ENCODE results near the gene PSMA7.

Gene PSMA7

DNA sequence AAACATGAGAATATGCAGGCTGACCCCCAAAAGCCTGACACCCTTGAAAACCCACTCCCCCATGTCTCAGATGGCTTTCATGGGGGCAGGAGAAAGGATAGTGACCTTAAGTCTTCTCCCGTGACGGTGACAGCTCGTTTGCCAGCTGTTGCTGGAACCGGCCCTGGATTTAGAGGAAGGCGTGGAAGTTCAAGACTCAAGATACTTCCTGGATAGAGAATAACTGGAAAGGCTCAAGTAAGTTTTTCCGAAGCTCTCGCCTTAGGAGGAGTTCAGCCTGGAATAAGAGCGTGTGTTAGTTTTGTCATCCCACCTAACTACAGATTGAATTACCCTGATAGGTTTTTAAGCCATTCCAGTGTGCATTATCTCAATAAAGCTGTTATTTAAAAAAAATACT is 28.1 kb upstream of the PSMA7 start:
- DNase-seq (ENCODE audit: low spot score): no peak

GRCh38 chr20:62170536-62170935 is 27.3 kb upstream of the PSMA7 start:
- no peak for DNase-seq (ENCODE audit: low spot score)

DNA sequence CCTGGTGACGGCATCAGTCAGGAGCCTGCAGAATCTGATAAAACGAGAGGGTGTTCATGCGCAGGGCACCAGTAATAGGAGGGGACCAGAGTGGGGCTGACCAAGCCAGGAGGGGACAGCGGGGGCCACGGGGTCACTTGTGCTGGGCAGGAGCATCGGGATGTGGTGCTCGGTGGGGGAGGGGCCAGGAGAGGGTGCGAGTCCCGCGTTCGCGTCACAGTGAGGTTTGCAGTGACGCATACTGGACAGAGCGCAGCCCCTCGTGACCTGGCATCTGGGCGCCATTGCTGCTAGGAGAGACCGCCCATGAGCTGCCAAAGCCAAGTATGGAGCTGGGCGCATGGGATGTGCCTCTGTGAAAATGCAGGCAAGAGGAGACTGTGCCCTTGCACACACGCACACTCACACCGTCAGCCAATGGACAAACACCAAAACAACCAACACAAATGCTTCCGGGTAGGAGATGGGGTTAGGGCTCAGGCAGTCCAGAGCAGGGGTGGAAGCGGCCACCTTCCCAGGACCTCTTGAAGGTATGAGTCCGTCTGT is 25.8 kb upstream of the PSMA7 start:
- no peak for DNase-seq (ENCODE audit: low spot score)

DNA sequence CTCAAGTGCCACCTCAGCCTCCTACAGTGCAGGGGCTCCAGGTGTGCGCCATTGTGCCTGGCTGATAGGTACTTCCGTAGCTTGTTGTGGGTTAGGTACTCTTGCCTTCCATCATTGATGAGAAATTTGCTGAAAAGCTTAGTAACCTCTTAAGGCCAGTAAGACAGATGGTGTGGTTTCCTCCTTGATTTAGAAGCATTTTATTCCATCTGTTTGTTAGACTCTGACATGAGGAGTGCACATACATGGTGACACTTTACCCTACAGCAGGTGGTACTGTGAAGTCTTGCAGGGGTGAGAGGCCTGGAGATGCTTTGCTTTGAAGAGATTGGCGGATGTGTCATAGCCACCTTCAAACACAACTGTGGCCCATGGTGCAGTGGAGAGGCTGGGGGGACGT is 24.9 kb upstream of the PSMA7 start:
- DNase-seq (ENCODE audit: low spot score): no peak

GRCh38 chr20:62167474-62167873 is 24.3 kb upstream of the PSMA7 start:
- no peak for DNase-seq (ENCODE audit: low spot score)

GRCh38 chr20:62165762-62166399 is 22.7 kb upstream of the PSMA7 start:
- peak; percentile 93 for DNase-seq (ENCODE audit: low spot score)

DNA sequence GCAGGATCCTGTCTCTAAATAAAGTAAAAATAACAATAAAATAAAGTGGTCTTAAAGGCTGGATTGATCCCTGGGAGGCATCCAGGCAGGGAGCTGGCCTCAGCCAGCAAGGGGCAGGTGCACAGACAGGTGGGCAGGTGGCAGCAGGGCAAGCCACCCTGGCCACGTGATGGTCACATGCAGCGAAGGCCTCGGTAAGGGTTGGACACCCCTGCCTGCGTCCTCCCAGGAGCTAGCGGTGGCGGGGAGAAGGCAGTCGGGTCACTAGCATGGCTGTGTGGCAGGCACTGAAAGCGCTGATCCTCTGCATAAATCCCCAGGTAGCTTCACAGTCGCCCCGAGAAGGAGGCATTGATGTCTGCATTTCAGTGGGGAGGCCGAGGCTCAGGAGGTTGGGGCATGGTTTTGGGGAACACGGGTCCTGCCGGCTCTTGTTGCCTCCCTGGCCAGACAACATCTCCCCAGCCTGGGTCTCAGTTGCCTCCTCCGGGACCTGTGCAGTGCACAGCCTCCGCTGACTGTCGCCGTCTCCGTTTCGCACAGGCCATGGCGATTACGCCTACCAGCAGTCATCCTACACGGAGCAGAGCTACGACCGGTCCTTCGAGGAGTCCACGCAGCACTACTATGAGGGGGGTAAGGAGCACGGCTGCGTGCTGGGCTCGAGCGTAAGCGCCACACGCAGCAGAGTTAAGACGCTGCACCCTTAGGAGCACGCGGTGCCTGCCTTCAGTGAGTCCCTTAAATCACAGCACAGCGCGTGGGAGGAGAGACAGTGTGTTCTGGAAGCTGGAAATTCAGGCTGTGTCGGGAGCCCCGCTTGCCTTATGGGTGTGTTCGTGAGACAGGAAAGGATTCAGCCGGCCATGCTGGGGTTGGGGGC is 21.9 kb upstream of the PSMA7 start:
- no peak for DNase-seq (ENCODE audit: low spot score)

- no peak for DNase-seq (ENCODE audit: low spot score)
Observed at GRCh38 chr20:62163986-62164762, 21.0 kb upstream of the PSMA7 start.

GRCh38 chr20:62163485-62163865 is 20.3 kb upstream of the PSMA7 start:
- no peak for DNase-seq (ENCODE audit: low spot score)

GRCh38 chr20:62162765-62163484 is 19.7 kb upstream of the PSMA7 start:
- no peak for DNase-seq (ENCODE audit: low spot score)

DNA sequence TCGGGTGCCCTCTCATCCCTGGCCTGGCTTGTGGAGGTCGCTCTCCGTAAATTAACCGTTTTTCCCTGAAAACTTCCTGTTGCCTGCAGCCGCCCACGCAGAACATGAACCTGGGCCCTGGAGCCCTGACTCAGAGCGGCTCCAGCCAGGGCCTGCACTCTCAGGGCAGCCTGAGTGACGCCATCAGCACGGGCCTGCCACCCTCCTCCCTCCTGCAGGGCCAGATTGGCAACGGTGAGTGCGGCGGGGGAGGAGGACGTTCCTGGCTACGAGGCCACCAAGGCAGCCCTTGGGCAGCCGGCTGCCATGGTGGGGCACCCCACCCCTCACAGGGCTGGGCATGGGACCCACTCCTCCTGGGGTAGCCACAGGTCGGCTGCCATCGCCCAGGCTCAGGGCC is 18.2 kb upstream of the PSMA7 start:
- no peak for DNase-seq (ENCODE audit: low spot score)

DNA sequence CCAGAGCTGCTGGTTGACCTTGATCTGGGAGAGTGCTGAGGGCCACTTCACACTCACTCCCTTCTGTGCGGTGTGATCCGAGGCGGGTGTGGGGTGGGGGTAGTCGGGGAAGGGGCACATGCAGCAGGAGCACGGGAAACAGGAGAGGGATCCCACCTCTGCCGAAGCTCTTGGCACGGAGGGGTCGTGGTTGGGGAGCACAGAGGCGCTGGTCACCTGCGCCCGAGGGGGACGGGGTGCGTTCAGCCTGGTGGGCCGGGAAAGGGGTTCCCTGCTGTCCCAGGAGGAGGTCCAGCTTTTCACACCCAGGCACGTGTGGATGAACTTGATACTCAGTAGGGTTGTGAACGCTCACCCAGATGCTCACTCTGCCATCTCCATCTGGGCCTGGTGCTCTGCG is 17.7 kb upstream of the PSMA7 start:
- no peak for DNase-seq (ENCODE audit: low spot score)

GRCh38 chr20:62160253-62160652 is 17.1 kb upstream of the PSMA7 start:
- no peak for DNase-seq (ENCODE audit: low spot score)

DNA sequence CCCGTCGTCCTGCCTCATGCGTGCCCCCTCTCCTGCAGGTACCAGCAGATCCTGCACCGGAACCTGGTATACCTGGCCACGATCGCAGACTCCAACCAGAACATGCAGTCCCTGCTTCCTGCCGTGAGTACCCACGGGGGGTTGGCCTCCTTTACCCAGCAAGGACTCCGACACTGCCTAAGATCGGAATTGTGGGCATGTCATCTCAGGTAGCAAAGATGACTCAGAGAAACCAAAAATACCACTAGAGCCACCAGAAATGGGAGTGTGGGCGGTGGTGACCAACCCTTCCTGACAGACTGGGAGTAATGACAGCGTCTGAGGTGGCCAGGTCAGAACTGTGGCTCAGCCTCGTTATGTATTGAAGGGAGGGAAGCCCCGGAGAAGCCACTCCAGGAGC is 16.6 kb upstream of the PSMA7 start:
- no peak for DNase-seq (ENCODE audit: low spot score)

GRCh38 chr20:62159052-62159451 is 15.9 kb upstream of the PSMA7 start:
- no peak for DNase-seq (ENCODE audit: low spot score)

- DNase-seq (ENCODE audit: low spot score): no peak
Observed at GRCh38 chr20:62158541-62158940, 15.3 kb upstream of the PSMA7 start.

- no peak for DNase-seq (ENCODE audit: low spot score)
Observed at GRCh38 chr20:62158088-62158400, 14.8 kb upstream of the PSMA7 start.

GRCh38 chr20:62157387-62158087 is 14.3 kb upstream of the PSMA7 start:
- no peak for DNase-seq (ENCODE audit: low spot score)

DNA sequence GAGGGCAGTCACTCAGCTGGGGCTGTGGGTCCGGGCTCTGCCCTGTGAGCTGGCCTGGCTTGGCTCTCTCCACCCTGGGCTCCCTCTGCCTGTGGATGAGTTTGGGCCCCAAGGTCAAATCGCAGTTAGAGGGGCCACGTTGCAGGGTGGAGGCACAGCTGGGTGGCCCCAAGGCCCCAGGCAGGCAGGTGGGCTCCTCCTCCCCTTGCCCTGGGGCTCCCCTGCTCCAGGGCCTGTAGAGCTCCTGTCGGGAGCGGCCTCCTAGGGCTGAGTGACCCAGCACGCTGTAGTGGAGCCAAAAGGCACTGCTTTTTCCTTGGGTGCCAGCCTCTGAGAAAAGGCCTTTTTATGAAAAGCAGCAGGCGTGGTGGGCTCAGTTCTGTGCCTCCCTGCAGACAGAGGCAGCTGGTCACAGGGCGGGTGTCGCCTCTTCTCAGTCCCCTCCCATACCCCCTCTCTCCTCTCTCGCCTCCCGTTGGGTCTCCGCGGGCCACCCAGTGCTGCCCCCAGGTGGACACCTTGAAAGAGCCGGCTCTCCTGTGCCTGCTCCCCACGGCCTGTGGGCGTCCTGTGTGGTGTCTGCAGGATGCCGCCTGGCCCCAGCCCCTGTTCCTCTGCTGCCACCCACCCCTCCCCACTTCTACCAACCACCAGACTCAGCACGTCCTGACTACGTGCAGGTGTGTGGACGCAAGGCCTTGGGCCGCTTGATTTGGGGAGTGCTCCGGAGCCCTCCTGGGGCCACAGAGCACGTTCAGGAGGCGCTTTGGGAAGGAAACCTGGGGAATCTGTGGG is 13.6 kb upstream of the PSMA7 start:
- DNase-seq (ENCODE audit: low spot score): peak; percentile 93

- DNase-seq (ENCODE audit: low spot score): no peak
Observed at GRCh38 chr20:62156254-62156556, 13.0 kb upstream of the PSMA7 start.

Data from HuH-7 (cell line).